Smooth muscle cell (in vitro differentiated cells): ENCODE measurements around the gene NDUFA6. TPM values are rescaled to one million over a fixed set of nuclear protein-coding genes. Genes with fewer than 3 reads are reported as not detected.

ENCODE experiments used
- DNase-seq: peaks from one replicate; lab custom pipeline; 2025; ENCODE audit not compliant: unreplicated experiment; lab: John Stamatoyannopoulos, UW
- H2AFZ ChIP-seq: fragments of 200-600 bp; sonication (generic); 2 replicates; pipeline ENCODE4 v1.6.0; 2016; ENCODE audit warnings: antibody characterized with exemption, low read depth, mild to moderate bottlenecking
- H3F3A ChIP-seq: fragments of 200-600 bp; sonication (generic); 2 replicates; pipeline ENCODE4 v1.6.0; 2017; ENCODE audit warnings: antibody characterized with exemption, low read depth
- H3K27ac ChIP-seq: fragments of 200-600 bp; sonication (generic); 2 replicates; pipeline ENCODE4 v1.5.1; 2016; ENCODE audit warnings: low read depth, mild to moderate bottlenecking
- H3K27me3 ChIP-seq: fragments of 200-600 bp; sonication (generic); 2 replicates; pipeline ENCODE4 v1.6.1; 2016; ENCODE audit warnings: low read depth, mild to moderate bottlenecking
- H3K36me3 ChIP-seq: fragments of 200-600 bp; sonication (generic); 2 replicates; pipeline ENCODE4 v1.5.1; 2016; ENCODE audit warnings: low read depth
- H3K4me1 ChIP-seq: fragments of 200-600 bp; sonication (generic); 2 replicates; pipeline ENCODE4 v1.5.1; 2016; ENCODE audit warnings: low read depth
- H3K4me2 ChIP-seq: fragments of 200-600 bp; sonication (generic); 2 replicates; pipeline ENCODE4 v1.6.0; 2016; ENCODE audit warnings: mild to moderate bottlenecking
- H3K4me3 ChIP-seq: fragments of 200-600 bp; sonication (generic); 2 replicates; pipeline ENCODE4 v1.5.1; 2016; ENCODE audit warnings: mild to moderate bottlenecking
- H3K79me2 ChIP-seq: fragments of 200-600 bp; sonication (generic); 2 replicates; pipeline ENCODE4 v1.6.0; 2016; ENCODE audit warnings: low read depth, mild to moderate bottlenecking
- H3K9ac ChIP-seq: fragments of 200-600 bp; sonication (generic); 2 replicates; pipeline ENCODE4 v1.6.0; 2016; ENCODE audit warnings: low read depth
- H3K9me3 ChIP-seq: fragments of 200-600 bp; sonication (generic); replicated peaks from 2 replicates; pipeline ENCODE4 v1.5.1; 2016; ENCODE audit warnings: low read depth
- H4K20me1 ChIP-seq: fragments of 200-600 bp; sonication (generic); 2 replicates; pipeline ENCODE4 v1.6.0; 2016; ENCODE audit warnings: low read depth
- CTCF ChIP-seq: fragments of 200-600 bp; sonication (generic); IDR thresholded peaks from 2 replicates; pipeline ENCODE4 v1.5.1; 2017; ENCODE audit warnings: borderline replicate concordance, mild to moderate bottlenecking, antibody characterized with exemption; ENCODE audit not compliant: insufficient read depth, poor library complexity, severe bottlenecking
- WGBS: methylation state at CpG from one replicate; pipeline ENCODE4 v1.1.7; 2016; ENCODE audit warnings: low lambda C conversion rate; 5-methylcytosine and 5-hydroxymethylcytosine counted together
- polyA plus RNA-seq: library from polyadenylated mRNA; unstranded; fragments of >200 nt; fragmentation: Nextera tagmentation; extraction: Ambion mirVana; gene quantifications from 2 replicates; pipeline ENCODE4 v1.2.1, GENCODE V29; 2016
- small RNA-seq: library from RNA; depleted of rRNA; stranded (forward); fragments of <200 nt; gene quantifications from one replicate; pipeline ENCODE3, GENCODE V24; 2014
- total RNA-seq: library from RNA; depleted of rRNA; stranded (reverse); fragments of >200 nt; gene quantifications from 2 replicates; pipeline ENCODE4 v1.2.3, GENCODE V29; 2014

NDUFA6 gene
- total and polyA plus RNA-seq, 2 experiments from 2014 or later = 114 to 264 TPM

GRCh38 chr22:42050641-42051180 lies 39.9 kb downstream of the NDUFA6 start:
- 89% methylated on average over 2 of the region's 2 CpGs for WGBS
- Histone ChIP-seq H3K36me3 (no peaks in the 10 kb centered on the region), H3F3A (no peaks in the 10 kb centered on the region), H3K9me3 (no peaks in the 10 kb centered on the region), H3K4me1 (no peaks in the 10 kb centered on the region), H3K9ac (no peak overlapping the region), H3K4me3 (no peak overlapping the region), H3K27me3 (no peaks in the 10 kb centered on the region), H2AFZ (no peak overlapping the region), H4K20me1 (no peaks in the 10 kb centered on the region), H3K79me2 (no peaks in the 10 kb centered on the region), H3K4me2 (no peak overlapping the region), H3K27ac (no peak overlapping the region)
- TF ChIP-seq CTCF = no peak
- DNase-seq = no peak

- no peaks in the 10 kb centered on the region for H3K27me3 ChIP-seq
- no peak overlapping the region for H3K9ac ChIP-seq
- no peak overlapping the region for H3K4me2 ChIP-seq
- no peak overlapping the region for H3K27ac ChIP-seq
- H3K4me3 ChIP-seq = no peak overlapping the region
- H2AFZ ChIP-seq = no peak overlapping the region
- TF ChIP-seq CTCF = no peak
- DNase-seq = no peak
- no peaks in the 10 kb centered on the region for H3F3A ChIP-seq
- peaks cover 4% of the 10 kb centered on the region for H3K9me3 ChIP-seq
- no peaks in the 10 kb centered on the region for H3K4me1 ChIP-seq
- no peaks in the 10 kb centered on the region for H3K36me3 ChIP-seq
- no peaks in the 10 kb centered on the region for H3K79me2 ChIP-seq
- no peaks in the 10 kb centered on the region for H4K20me1 ChIP-seq
Observed at GRCh38 chr22:42041784-42042183, 48.8 kb downstream of the NDUFA6 start.

GRCh38 chr22:42039271-42039670 lies 51.3 kb downstream of the NDUFA6 start:
- no peak for TF ChIP-seq CTCF
- H3K9ac ChIP-seq = no peak overlapping the region
- H3K4me2 ChIP-seq = no peak overlapping the region
- H3F3A ChIP-seq = no peaks in the 10 kb centered on the region
- no peak for DNase-seq
- 94% methylated on average over 5 of the region's 5 CpGs for WGBS
- H3K4me3 ChIP-seq = no peak overlapping the region
- H3K4me1 ChIP-seq = no peaks in the 10 kb centered on the region
- H3K36me3 ChIP-seq = no peaks in the 10 kb centered on the region
- no peaks in the 10 kb centered on the region for H3K79me2 ChIP-seq
- peaks cover 4% of the 10 kb centered on the region for H3K9me3 ChIP-seq
- H3K27me3 ChIP-seq = no peaks in the 10 kb centered on the region
- H2AFZ ChIP-seq = no peak overlapping the region
- H4K20me1 ChIP-seq = no peaks in the 10 kb centered on the region
- no peak overlapping the region for H3K27ac ChIP-seq

Small RNAs within 50 kb of the gene (small RNA-seq; reads per million reads assigned to genes)
- gene SNORD13P1 = not detected

Other genes starting within 250 kb of the NDUFA6 start
- not detected in 2 replicates for gene SHISA8, start 175.7 kb downstream of the NDUFA6 start, total RNA-seq
- 0.11 TPM in 1 of 2 replicates, not detected in the other for gene SHISA8, start 175.7 kb downstream of the NDUFA6 start, polyA plus RNA-seq
- not detected in 2 replicates for gene TNFRSF13C, start 164.0 kb downstream of the NDUFA6 start, total RNA-seq
- 0.15 and 0.37 TPM in 2 replicates for gene TNFRSF13C, start 164.0 kb downstream of the NDUFA6 start, polyA plus RNA-seq
- 3.5 and 5.6 TPM in 2 replicates for gene CENPM, start 143.6 kb downstream of the NDUFA6 start, total RNA-seq
- gene CENPM, start 143.6 kb downstream of the NDUFA6 start, polyA plus RNA-seq = 13.5 and 16.0 TPM in 2 replicates
- 0.99 and 1.3 TPM in 2 replicates for gene SEPTIN3, start 121.3 kb downstream of the NDUFA6 start, total RNA-seq
- 0.65 and 1.1 TPM in 2 replicates for gene SEPTIN3, start 121.3 kb downstream of the NDUFA6 start, polyA plus RNA-seq
- gene WBP2NL, start 92.0 kb downstream of the NDUFA6 start, total RNA-seq = not detected in 2 replicates
- gene WBP2NL, start 92.0 kb downstream of the NDUFA6 start, polyA plus RNA-seq = 0.10 and 0.26 TPM in 2 replicates
- 33.8 and 35.0 TPM in 2 replicates for gene NAGA, start 20.0 kb downstream of the NDUFA6 start, total RNA-seq
- 35.6 and 36.1 TPM in 2 replicates for gene NAGA, start 20.0 kb downstream of the NDUFA6 start, polyA plus RNA-seq
- gene PHETA2, start 16.5 kb downstream of the NDUFA6 start, total RNA-seq = 6.7 and 10.8 TPM in 2 replicates
- gene PHETA2, start 16.5 kb downstream of the NDUFA6 start, polyA plus RNA-seq = 12.1 and 15.9 TPM in 2 replicates
- 4.4 and 6.5 TPM in 2 replicates for gene SMDT1, start 11.1 kb downstream of the NDUFA6 start, total RNA-seq
- 57.9 and 78.0 TPM in 2 replicates for gene SMDT1, start 11.1 kb downstream of the NDUFA6 start, polyA plus RNA-seq
- 0.63 and 0.99 TPM in 2 replicates for gene CYP2D6, start 40.0 kb upstream of the NDUFA6 start, total RNA-seq
- 0.41 and 0.70 TPM in 2 replicates for gene CYP2D6, start 40.0 kb upstream of the NDUFA6 start, polyA plus RNA-seq
- gene TCF20, start 179.9 kb upstream of the NDUFA6 start, total RNA-seq = 23.3 and 26.8 TPM in 2 replicates
- gene TCF20, start 179.9 kb upstream of the NDUFA6 start, polyA plus RNA-seq = 3.4 and 3.7 TPM in 2 replicates